ENCODE measurements around the gene TP73. TPM values are rescaled to one million over a fixed set of nuclear protein-coding genes. Genes with fewer than 3 reads are reported as not detected.

The TP73 gene
- total RNA-seq, 1 donor from 2014 or later, result not detected

- Histone ChIP-seq H3K27me3 (ENCODE audit: control insufficient read depth in 3 of 3, insufficient read depth in 3 of 3, low read length in 3 of 3) (peaks cover 14 to 34% (median 21%) of the 10 kb centered on the region in 3 donors), H3K9ac (ENCODE audit: low read depth in 1 of 3, low read length in 3 of 3) (no peak overlapping the region), H3K9me3 (ENCODE audit: control insufficient read depth in 3 of 3, low read length in 3 of 3) (no peaks in the 10 kb centered on the region), H3K4me1 (ENCODE audit: control insufficient read depth in 3 of 3, insufficient read depth in 3 of 3, low read length in 3 of 3) (peaks cover 16 to 32% (median 19%) of the 10 kb centered on the region in 3 donors), H3K36me3 (ENCODE audit: control insufficient read depth in 3 of 3, insufficient read depth in 3 of 3, low read length in 3 of 3) (peaks cover 12 to 16% (median 14%) of the 10 kb centered on the region in 3 donors), H3K4me3 (ENCODE audit: low read length in 3 of 3) (no peak overlapping the region), H3K27ac (ENCODE audit: low read depth, low read length) (no peak overlapping the region)
Observed at GRCh38 chr1:3732434-3733093, 80.2 kb downstream of the TP73 start.

DNA sequence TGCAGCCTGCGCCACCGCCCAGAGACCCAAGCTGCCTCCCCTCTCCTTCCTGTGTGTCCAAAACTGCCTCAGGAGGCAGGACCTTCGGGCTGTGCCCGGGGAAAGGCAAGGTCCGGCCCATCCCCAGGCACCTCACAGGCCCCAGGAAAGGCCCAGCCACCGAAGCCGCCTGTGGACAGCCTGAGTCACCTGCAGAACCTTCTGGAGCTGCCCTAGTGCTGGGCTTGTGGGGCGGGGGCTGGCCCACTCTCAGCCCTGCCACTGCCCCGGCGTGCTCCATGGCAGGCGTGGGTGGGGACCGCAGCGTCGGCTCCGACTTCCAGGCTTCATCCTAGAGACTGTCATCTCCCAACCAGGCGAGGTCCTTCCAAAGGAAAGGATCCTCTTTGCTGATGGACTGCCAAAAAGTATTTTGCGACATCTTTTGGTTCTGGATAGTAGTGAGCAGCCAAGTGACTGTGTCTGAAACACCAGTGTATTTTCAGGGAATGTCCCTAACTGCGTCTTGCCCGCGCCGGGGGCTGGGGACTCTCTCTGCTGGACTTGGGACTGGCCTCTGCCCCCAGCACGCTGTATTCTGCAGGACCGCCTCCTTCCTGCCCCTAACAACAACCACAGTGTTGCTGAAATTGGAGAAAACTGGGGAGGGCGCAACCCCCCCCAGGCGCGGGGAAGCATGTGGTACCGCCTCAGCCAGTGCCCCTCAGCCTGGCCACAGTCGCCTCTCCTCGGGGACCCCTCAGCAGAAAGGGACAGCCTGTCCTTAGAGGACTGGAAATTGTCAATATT lies 81.0 kb downstream of the TP73 start:
- Histone ChIP-seq H3K27me3 (ENCODE audit: control insufficient read depth in 3 of 3, insufficient read depth in 3 of 3, low read length in 3 of 3) (peaks cover 7 to 27% (median 16%) of the 10 kb centered on the region in 3 donors), H3K9me3 (ENCODE audit: control insufficient read depth in 3 of 3, low read length in 3 of 3) (no peaks in the 10 kb centered on the region), H3K36me3 (ENCODE audit: control insufficient read depth in 3 of 3, insufficient read depth in 3 of 3, low read length in 3 of 3) (peaks cover 18 to 22% (median 21%) of the 10 kb centered on the region in 3 donors), H3K27ac (ENCODE audit: low read depth, low read length) (no peak overlapping the region), H3K4me1 (ENCODE audit: control insufficient read depth in 3 of 3, insufficient read depth in 3 of 3, low read length in 3 of 3) (peaks cover 16 to 32% (median 19%) of the 10 kb centered on the region in 3 donors), H3K4me3 (ENCODE audit: low read length in 3 of 3) (no peak overlapping the region), H3K9ac (ENCODE audit: low read depth in 1 of 3, low read length in 3 of 3) (no peak overlapping the region)

GRCh38 chr1:3733883-3734589 lies 81.7 kb downstream of the TP73 start:
- Histone ChIP-seq H3K9ac (ENCODE audit: low read depth in 1 of 3, low read length in 3 of 3) (no peak overlapping the region), H3K4me1 (ENCODE audit: control insufficient read depth in 3 of 3, insufficient read depth in 3 of 3, low read length in 3 of 3) (peaks cover 16 to 32% (median 19%) of the 10 kb centered on the region in 3 donors), H3K36me3 (ENCODE audit: control insufficient read depth in 3 of 3, insufficient read depth in 3 of 3, low read length in 3 of 3) (peaks cover 26 to 29% (median 26%) of the 10 kb centered on the region in 3 donors)

DNA sequence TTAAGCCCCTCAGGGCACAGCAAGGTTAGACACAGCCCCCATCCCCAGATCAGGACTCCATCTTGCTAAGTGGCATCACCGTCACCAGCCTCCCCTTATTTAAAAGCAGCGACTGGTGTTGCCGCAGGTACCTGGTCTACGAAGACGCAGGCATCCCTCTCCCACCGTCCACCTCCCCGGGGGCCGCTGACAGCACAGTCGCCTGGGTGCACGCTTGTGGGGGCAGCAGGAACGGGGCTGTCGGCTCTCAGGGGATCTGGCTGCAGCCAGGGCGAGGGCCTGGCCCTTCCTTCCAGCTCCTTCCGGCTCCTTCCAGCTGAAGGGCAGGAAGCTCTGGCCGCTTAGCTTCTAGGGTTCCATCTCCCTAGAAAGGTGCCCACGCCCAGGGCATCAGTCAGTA lies 82.3 kb downstream of the TP73 start:
- Histone ChIP-seq H3K4me3 (ENCODE audit: low read length in 3 of 3) (no peak overlapping the region), H3K9ac (ENCODE audit: low read depth in 1 of 3, low read length in 3 of 3) (no peak overlapping the region), H3K27me3 (ENCODE audit: control insufficient read depth in 3 of 3, insufficient read depth in 3 of 3, low read length in 3 of 3) (peaks cover 4 to 13% (median 8%) of the 10 kb centered on the region in 3 donors), H3K4me1 (ENCODE audit: control insufficient read depth in 3 of 3, insufficient read depth in 3 of 3, low read length in 3 of 3) (peaks cover 16 to 32% (median 19%) of the 10 kb centered on the region in 3 donors), H3K27ac (ENCODE audit: low read depth, low read length) (no peak overlapping the region), H3K9me3 (ENCODE audit: control insufficient read depth in 3 of 3, low read length in 3 of 3) (no peaks in the 10 kb centered on the region), H3K36me3 (ENCODE audit: control insufficient read depth in 3 of 3, insufficient read depth in 3 of 3, low read length in 3 of 3) (peaks cover 27 to 31% (median 28%) of the 10 kb centered on the region in 3 donors)

More at GRCh38 chr1:3733883-3734589, 81.7 kb downstream of the TP73 start:
- no peaks in the 10 kb centered on the region for H3K9me3 ChIP-seq (ENCODE audit: control insufficient read depth in 3 of 3, low read length in 3 of 3)
- no peak overlapping the region for H3K27ac ChIP-seq (ENCODE audit: low read depth, low read length)
- H3K27me3 ChIP-seq (ENCODE audit: control insufficient read depth in 3 of 3, insufficient read depth in 3 of 3, low read length in 3 of 3), result peaks cover 5 to 19% (median 12%) of the 10 kb centered on the region in 3 donors
- H3K4me3 ChIP-seq (ENCODE audit: low read length in 3 of 3), result no peak overlapping the region

DNA sequence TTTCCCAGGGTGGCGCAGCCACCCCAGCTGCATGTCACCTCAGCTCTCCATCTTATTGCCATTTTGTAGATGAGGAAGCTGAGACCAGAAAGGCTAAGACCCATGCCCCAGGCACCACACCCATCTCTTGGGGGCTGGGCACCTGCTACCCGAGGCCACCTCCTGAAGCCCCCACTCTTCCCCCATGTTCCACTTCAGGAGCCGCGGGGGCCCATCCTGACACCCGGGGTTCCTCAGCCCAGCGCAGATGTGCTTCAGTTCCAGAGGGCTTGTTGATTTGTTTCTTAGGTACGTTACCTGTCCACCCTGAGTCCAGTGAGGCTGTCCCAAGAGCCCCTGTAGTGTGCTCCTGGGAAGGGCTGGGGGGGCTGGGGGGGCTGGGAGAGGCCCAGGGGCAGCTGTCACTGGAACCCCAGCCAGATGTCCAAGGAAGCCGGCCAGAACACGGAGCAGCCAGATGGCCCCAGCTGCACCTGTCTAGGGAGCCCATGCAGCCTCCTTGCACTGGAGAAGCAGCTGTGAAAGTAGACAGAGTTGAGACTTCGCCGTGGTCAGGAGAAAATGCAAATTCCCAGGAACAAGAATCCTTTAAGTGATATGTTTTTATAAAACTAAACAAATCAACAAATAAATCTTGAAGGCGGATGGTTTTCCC lies 82.8 kb downstream of the TP73 start:
- peaks cover 0 to 8% (median 5%) of the 10 kb centered on the region in 3 donors for H3K27me3 ChIP-seq (ENCODE audit: control insufficient read depth in 3 of 3, insufficient read depth in 3 of 3, low read length in 3 of 3)
- H3K4me3 ChIP-seq (ENCODE audit: low read length in 3 of 3), result no peak overlapping the region
- no peaks in the 10 kb centered on the region for H3K9me3 ChIP-seq (ENCODE audit: control insufficient read depth in 3 of 3, low read length in 3 of 3)
- peaks cover 31 to 36% (median 32%) of the 10 kb centered on the region in 3 donors for H3K36me3 ChIP-seq (ENCODE audit: control insufficient read depth in 3 of 3, insufficient read depth in 3 of 3, low read length in 3 of 3)
- H3K27ac ChIP-seq (ENCODE audit: low read depth, low read length), result no peak overlapping the region
- H3K4me1 ChIP-seq (ENCODE audit: control insufficient read depth in 3 of 3, insufficient read depth in 3 of 3, low read length in 3 of 3), result peaks cover 16 to 32% (median 19%) of the 10 kb centered on the region in 3 donors
- H3K9ac ChIP-seq (ENCODE audit: low read depth in 1 of 3, low read length in 3 of 3), result peak overlapping the region in 1 of 3 donors; percentile 6

- H3K9ac ChIP-seq (ENCODE audit: low read depth in 1 of 3, low read length in 3 of 3), result peak overlapping the region in 1 of 3 donors; percentile 6
- no peak overlapping the region for H3K4me3 ChIP-seq (ENCODE audit: low read length in 3 of 3)
- H3K27me3 ChIP-seq (ENCODE audit: control insufficient read depth in 3 of 3, insufficient read depth in 3 of 3, low read length in 3 of 3), result peaks cover 0 to 3% (median 1%) of the 10 kb centered on the region in 3 donors
- H3K9me3 ChIP-seq (ENCODE audit: control insufficient read depth in 3 of 3, low read length in 3 of 3), result no peaks in the 10 kb centered on the region
- no peak overlapping the region for H3K27ac ChIP-seq (ENCODE audit: low read depth, low read length)
- H3K36me3 ChIP-seq (ENCODE audit: control insufficient read depth in 3 of 3, insufficient read depth in 3 of 3, low read length in 3 of 3), result peaks cover 31 to 38% (median 33%) of the 10 kb centered on the region in 3 donors
- H3K4me1 ChIP-seq (ENCODE audit: control insufficient read depth in 3 of 3, insufficient read depth in 3 of 3, low read length in 3 of 3), result peaks cover 16 to 29% (median 19%) of the 10 kb centered on the region in 3 donors
Observed at GRCh38 chr1:3735688-3736087, 83.4 kb downstream of the TP73 start.

- no peak overlapping the region for H3K4me3 ChIP-seq (ENCODE audit: low read length in 3 of 3)
- H3K4me1 ChIP-seq (ENCODE audit: control insufficient read depth in 3 of 3, insufficient read depth in 3 of 3, low read length in 3 of 3), result peaks cover 14 to 25% (median 16%) of the 10 kb centered on the region in 3 donors
- no peak overlapping the region for H3K27ac ChIP-seq (ENCODE audit: low read depth, low read length)
- H3K27me3 ChIP-seq (ENCODE audit: control insufficient read depth in 3 of 3, insufficient read depth in 3 of 3, low read length in 3 of 3), result no peaks in the 10 kb centered on the region
- peaks cover 33 to 43% (median 33%) of the 10 kb centered on the region in 3 donors for H3K36me3 ChIP-seq (ENCODE audit: control insufficient read depth in 3 of 3, insufficient read depth in 3 of 3, low read length in 3 of 3)
- H3K9ac ChIP-seq (ENCODE audit: low read depth in 1 of 3, low read length in 3 of 3), result no peak overlapping the region
- H3K9me3 ChIP-seq (ENCODE audit: control insufficient read depth in 3 of 3, low read length in 3 of 3), result no peaks in the 10 kb centered on the region
Observed at GRCh38 chr1:3736131-3736561, 83.8 kb downstream of the TP73 start.

DNA sequence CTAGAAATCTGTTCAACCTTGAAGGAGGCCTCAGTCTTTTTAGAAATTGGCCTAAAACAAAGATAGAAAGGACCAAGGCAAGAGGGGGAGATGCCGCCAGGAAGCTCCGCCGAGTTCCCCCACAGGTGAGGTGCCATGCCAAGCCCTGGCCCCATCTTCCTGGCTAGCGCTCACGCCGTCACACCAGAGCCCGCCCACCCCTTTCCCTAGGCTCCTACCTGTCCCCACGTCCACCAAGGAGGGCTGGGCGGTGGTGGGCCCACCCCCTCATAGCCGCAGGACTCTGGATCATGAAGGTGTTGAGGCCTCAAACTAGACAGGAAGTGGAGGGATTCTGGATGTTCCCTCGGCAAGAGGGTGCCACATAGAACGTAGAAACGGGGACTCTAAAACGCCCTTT lies 84.4 kb downstream of the TP73 start:
- Histone ChIP-seq H3K27ac (ENCODE audit: low read depth, low read length) (no peak overlapping the region), H3K9me3 (ENCODE audit: control insufficient read depth in 3 of 3, low read length in 3 of 3) (no peaks in the 10 kb centered on the region), H3K27me3 (ENCODE audit: control insufficient read depth in 3 of 3, insufficient read depth in 3 of 3, low read length in 3 of 3) (no peaks in the 10 kb centered on the region), H3K36me3 (ENCODE audit: control insufficient read depth in 3 of 3, insufficient read depth in 3 of 3, low read length in 3 of 3) (peaks cover 35 to 46% (median 38%) of the 10 kb centered on the region in 3 donors), H3K4me3 (ENCODE audit: low read length in 3 of 3) (no peak overlapping the region), H3K4me1 (ENCODE audit: control insufficient read depth in 3 of 3, insufficient read depth in 3 of 3, low read length in 3 of 3) (peaks cover 9 to 19% (median 10%) of the 10 kb centered on the region in 3 donors), H3K9ac (ENCODE audit: low read depth in 1 of 3, low read length in 3 of 3) (no peak overlapping the region)

DNA sequence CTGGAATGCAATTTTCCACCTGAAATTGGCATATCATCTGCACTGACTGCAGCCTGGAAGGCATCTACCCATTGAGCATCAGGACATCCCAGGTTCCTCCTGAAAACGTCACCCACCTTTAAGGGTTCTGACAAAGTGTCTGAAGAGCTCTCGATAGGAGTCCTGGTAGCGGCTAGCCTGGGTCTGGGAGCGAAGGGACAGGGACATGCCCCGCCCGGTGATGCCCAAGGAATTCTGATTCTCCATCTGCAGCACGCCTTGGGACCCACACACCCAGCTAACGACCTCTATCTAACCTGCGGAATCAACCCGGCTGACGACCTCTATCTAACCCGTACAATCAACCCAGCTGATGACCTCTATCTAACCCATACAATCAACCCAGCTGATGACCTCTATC lies 86.6 kb downstream of the TP73 start:
- no peaks in the 10 kb centered on the region for H3K9me3 ChIP-seq (ENCODE audit: control insufficient read depth in 3 of 3, low read length in 3 of 3)
- H3K4me1 ChIP-seq (ENCODE audit: control insufficient read depth in 3 of 3, insufficient read depth in 3 of 3, low read length in 3 of 3), result peaks cover 3 to 19% (median 4%) of the 10 kb centered on the region in 3 donors
- no peak overlapping the region for H3K9ac ChIP-seq (ENCODE audit: low read depth in 1 of 3, low read length in 3 of 3)
- H3K4me3 ChIP-seq (ENCODE audit: low read length in 3 of 3), result no peak overlapping the region
- H3K27me3 ChIP-seq (ENCODE audit: control insufficient read depth in 3 of 3, insufficient read depth in 3 of 3, low read length in 3 of 3), result no peaks in the 10 kb centered on the region
- no peak overlapping the region for H3K27ac ChIP-seq (ENCODE audit: low read depth, low read length)
- H3K36me3 ChIP-seq (ENCODE audit: control insufficient read depth in 3 of 3, insufficient read depth in 3 of 3, low read length in 3 of 3), result peaks cover 47 to 60% (median 52%) of the 10 kb centered on the region in 3 donors
